Prostate gland (tissue), 2 donors: ENCODE measurements around the gene RORB.

Source experiments
- CTCF ChIP-seq, 4 experiments: fragments of 200-600 bp in 2 of 4; fragments of 450-650 bp in 2 of 4; sonication (generic) in 2 of 4; IDR thresholded peaks; 1 replicate in 3 of 4; 2 replicates in 1 of 4; pipeline ENCODE4 v1.5.1; 2016 to 2019; ENCODE audit warnings: antibody characterized with exemption in 4 of 4, mild to moderate bottlenecking in 2 of 4, moderate library complexity in 2 of 4
- POLR2A ChIP-seq: fragments of 450-650 bp; IDR thresholded peaks from one replicate; pipeline ENCODE4 v1.6.1; 2016; ENCODE audit warnings: antibody characterized with exemption, mild to moderate bottlenecking
- POLR2AphosphoS5 ChIP-seq: sonication (generic); formaldehyde crosslinking; IDR thresholded peaks from one replicate; pipeline ENCODE4 v1.6.1; 2017; ENCODE audit warnings: antibody characterized with exemption

DNA sequence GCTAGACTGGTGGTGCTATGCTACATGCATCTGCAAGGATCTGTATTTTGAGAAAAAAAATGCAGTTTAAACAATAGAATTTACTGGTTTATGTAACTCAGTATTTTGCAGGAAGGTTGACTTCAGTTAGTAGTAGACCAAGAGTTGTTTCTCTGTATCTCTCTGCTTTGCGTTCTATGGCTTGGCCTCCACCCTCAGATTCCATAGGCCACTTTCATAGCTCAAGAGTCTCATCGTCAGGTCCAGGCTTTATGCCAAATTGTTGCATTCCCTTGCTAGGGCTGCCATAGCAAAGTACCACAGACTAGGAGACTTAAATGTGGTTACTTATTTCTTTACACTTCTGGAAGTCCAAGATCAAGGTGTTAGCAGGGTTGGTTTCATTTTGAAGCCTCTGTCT is 48.1 kb upstream of the RORB start:
- TF ChIP-seq CTCF (IDR thresholded peaks at IDR 0.05) = no peak
- TF ChIP-seq POLR2AphosphoS5 = no peak
- TF ChIP-seq POLR2A = no peak
